Activated CD8-positive, alpha-beta T cell treated with anti-CD3 and anti-CD28 coated beads, Interleukin-2, amount 10 ng/mL, durations not matched to agents 7 days and 5 days (primary cell): ENCODE measurements around the gene AGMO. TPM values are rescaled to one million over a fixed set of nuclear protein-coding genes. Genes with fewer than 3 reads are reported as not detected.
"Not testable (repeated sequence)": the region's sequence is repeated elsewhere in the genome, so short reads cannot be mapped to it uniquely, and the experiment has no call there.

ENCODE experiments used
- ATAC-seq: fragments of 150-1000 bp; cut with Tn5 transposase; one replicate; pipeline ENCODE4 v1.10.0; 2021; ENCODE audit warnings: moderate library complexity
- CTCF ChIA-PET: fragments of 350-600 bp; sonication (Branson Sonifier 250); formaldehyde crosslinking; loops from one replicate; lab custom pipeline; 2021; ENCODE audit warnings: antibody characterized with exemption; lab: Charles Lee
- POLR2A ChIA-PET: fragments of 350-600 bp; sonication (Branson Sonifier 250); formaldehyde crosslinking; loops from one replicate; lab custom pipeline; 2021; ENCODE audit warnings: antibody characterized with exemption; lab: Charles Lee
- DNase-seq: peaks from one replicate; pipeline ENCODE4 v3.0.0-alpha.2; 2020
- H3K27ac Mint-ChIP-seq: one replicate; pipeline ENCODE4 v1.8.0; 2021; ENCODE audit warnings: mild to moderate bottlenecking, mixed read lengths
- H3K27me3 Mint-ChIP-seq: one replicate; pipeline ENCODE4 v1.8.0; 2021; ENCODE audit warnings: low read depth, mixed read lengths
- H3K36me3 Mint-ChIP-seq: one replicate; pipeline ENCODE4 v1.8.0; 2021; ENCODE audit warnings: low read depth, mixed read lengths
- H3K4me1 Mint-ChIP-seq: one replicate; pipeline ENCODE4 v1.8.0; 2021; ENCODE audit warnings: low read depth, mixed read lengths
- H3K4me3 Mint-ChIP-seq: one replicate; pipeline ENCODE4 v1.8.0; 2021; ENCODE audit warnings: mild to moderate bottlenecking, mixed read lengths
- H3K9me3 Mint-ChIP-seq: one replicate; pipeline ENCODE4 v1.8.0; 2022; ENCODE audit warnings: mixed read lengths; ENCODE audit not compliant: insufficient read depth
- total RNA-seq, 2 experiments: library from RNA; stranded (reverse); gene quantifications; one replicate each; pipeline ENCODE4 v1.2.3, GENCODE V29; 2021

Gene AGMO
- total RNA-seq, 2 experiments from 2014 or later: not detected

DNA sequence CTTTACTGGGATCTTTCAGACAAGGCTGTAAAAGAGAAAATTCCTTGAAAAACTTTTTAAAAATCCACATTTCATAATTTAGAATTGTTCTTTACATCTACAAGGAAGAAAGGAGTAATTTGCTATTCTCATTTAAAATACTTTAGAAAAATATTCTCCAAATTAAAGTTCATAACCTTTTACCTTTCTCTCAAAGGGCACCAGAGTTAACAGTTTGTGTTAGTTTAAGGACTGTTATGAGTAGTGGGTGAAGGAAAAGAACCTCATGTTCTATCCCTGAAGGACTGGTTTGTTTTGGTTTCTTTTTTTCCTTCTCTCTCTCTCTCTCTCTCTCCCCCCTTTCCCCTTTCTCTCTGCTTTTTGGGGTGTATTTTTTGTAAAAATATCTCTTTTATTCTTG lies 4.1 kb downstream of the AGMO start:
- CTCF ChIA-PET: no interaction called here
- Mint-ChIP-seq H3K9me3 (no peaks in the 10 kb centered on the region), H3K4me3 (no peak overlapping the region), H3K36me3 (no peaks in the 10 kb centered on the region), H3K27ac (no peak overlapping the region), H3K4me1 (no peaks in the 10 kb centered on the region), H3K27me3 (no peaks in the 10 kb centered on the region)
- ATAC-seq (no peak), DNase-seq (no peak)
- POLR2A ChIA-PET: no interaction called here

DNA sequence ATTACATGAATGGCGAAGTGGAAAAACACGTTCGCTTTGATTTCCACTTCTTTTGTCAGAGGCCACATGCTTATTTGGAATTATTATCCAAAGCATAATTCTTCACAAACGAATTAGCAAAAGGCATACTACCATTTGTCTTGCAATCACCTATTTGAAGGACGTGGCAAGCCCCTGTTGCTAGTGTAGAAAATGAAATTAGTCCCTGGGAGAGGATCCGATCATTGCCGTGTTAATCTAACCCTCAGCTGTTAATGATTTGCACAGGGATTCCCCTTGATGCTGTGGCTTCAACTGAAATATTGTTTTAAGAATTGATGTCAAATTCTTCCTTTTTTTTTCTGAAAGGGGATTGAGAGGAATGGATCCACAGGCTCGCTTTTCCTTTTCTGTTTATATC lies 4.6 kb downstream of the AGMO start:
- ChIA-PET POLR2A (no interaction called here), CTCF (no interaction called here)
- no peaks in the 10 kb centered on the region for H3K36me3 Mint-ChIP-seq
- H3K4me3 Mint-ChIP-seq: no peak overlapping the region
- DNase-seq (no peak), ATAC-seq (no peak)
- no peaks in the 10 kb centered on the region for H3K9me3 Mint-ChIP-seq
- no peaks in the 10 kb centered on the region for H3K4me1 Mint-ChIP-seq
- no peaks in the 10 kb centered on the region for H3K27me3 Mint-ChIP-seq
- no peak overlapping the region for H3K27ac Mint-ChIP-seq

DNA sequence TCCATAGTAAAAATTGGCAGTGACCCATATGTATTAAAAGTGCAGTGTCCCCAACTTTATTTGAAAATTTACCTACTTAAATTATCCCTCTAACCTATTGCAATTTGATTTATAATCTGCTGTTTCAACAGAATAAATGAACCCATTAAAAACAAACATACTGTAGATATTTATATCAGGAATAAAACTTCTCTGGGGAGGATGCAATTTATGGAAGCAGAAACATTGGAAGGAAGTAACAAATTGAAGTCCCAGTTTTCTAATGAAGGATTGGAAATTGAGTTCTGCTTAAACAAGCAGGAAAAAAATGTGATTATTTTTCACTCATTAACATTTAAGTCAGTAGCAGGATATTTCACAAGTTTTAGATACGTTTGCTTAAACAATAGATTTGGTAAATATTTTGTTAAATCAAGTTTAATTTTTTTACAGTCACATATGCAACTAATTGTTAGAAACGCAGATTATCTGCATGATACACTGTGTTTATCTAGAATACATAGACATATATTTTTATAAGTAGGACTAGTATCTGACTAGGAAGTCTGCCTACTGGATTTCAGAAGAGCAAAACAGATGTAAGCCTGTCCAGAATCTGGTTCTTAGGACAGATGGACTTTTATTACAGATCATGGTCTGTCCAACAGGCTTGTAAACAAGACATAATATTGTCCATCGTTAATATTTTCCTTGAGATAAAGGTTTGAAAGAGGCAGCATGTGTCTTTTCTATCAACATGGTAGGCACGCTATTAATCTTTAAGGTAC lies 5.3 kb downstream of the AGMO start:
- Mint-ChIP-seq H3K27me3 (no peaks in the 10 kb centered on the region), H3K27ac (no peak overlapping the region), H3K36me3 (no peaks in the 10 kb centered on the region), H3K9me3 (no peaks in the 10 kb centered on the region), H3K4me1 (no peaks in the 10 kb centered on the region), H3K4me3 (no peak overlapping the region)
- POLR2A ChIA-PET: no interaction called here
- CTCF ChIA-PET: no interaction called here
- ATAC-seq: no peak
- no peak for DNase-seq

DNA sequence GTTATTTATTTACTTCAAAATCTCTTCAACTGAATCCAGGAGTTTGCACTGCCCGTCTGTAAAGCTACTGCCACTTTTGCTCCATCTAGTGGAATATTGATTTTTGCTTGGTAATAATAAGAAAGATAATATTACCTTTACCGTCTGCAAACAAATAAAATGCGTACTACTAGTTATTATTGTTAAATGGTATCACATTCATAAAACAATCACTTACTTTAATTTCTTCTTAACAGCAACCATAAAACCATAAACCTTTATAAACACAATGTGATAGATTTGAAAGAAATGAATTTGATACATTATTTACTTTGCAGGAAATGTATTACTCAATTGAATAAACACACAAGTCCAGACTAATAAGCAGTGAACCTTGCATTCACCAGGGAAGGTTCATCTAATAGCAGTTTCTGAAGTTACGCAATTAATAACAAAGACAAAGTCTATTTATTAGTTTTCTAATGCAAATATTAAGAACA lies 6.4 kb downstream of the AGMO start:
- no peak overlapping the region for H3K27ac Mint-ChIP-seq
- DNase-seq: no peak
- no peak overlapping the region for H3K4me3 Mint-ChIP-seq
- H3K27me3 Mint-ChIP-seq: no peaks in the 10 kb centered on the region
- H3K4me1 Mint-ChIP-seq: no peaks in the 10 kb centered on the region
- no peak for ATAC-seq
- no peaks in the 10 kb centered on the region for H3K9me3 Mint-ChIP-seq
- no peaks in the 10 kb centered on the region for H3K36me3 Mint-ChIP-seq
- ChIA-PET CTCF (no interaction called here), POLR2A (no interaction called here)

DNA sequence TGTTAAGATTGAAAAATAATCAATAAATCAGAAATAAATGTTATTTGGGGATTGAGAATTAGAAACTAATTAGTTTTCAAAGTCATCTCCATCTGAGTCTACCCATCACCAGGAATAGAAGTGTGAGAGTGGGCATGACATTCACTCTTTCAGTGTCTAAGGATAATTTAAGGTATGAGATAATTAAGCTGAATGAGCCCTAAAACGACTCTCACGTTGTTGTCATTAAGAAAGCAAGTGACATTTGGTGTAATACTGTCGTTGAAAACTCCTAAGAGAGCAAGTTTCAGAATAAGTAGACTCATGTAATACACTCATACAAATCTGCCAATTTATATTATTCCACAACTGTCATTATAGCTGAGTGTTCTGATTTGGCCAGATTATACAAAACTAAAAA lies 7.1 kb downstream of the AGMO start:
- Mint-ChIP-seq H3K27ac (no peak overlapping the region), H3K27me3 (no peaks in the 10 kb centered on the region), H3K36me3 (no peaks in the 10 kb centered on the region), H3K4me3 (no peak overlapping the region), H3K9me3 (no peaks in the 10 kb centered on the region), H3K4me1 (no peaks in the 10 kb centered on the region)
- ATAC-seq (no peak), DNase-seq (no peak)
- POLR2A ChIA-PET: no interaction called here
- CTCF ChIA-PET: no interaction called here

DNA sequence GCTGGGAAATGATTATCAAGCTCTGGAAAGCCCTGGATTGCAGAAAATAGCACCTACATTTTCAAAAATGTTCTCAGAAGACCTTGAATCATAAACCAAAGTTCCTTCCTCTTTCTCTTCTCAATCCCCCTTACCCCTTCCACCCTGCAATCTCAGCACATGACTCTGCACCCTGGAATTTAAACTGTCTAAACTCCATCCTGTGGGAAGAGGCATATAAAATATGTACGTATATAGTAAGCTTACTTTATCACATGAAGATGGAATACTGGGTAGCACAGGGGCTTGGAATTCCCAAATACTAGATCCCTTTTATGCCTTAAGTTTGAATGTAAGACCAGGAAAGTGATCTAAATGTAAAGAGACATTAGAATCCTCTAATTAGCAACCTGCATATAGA lies 7.7 kb downstream of the AGMO start:
- DNase-seq (no peak), ATAC-seq (no peak)
- ChIA-PET POLR2A (no interaction called here), CTCF (no interaction called here)
- H3K27ac Mint-ChIP-seq: no peak overlapping the region
- H3K9me3 Mint-ChIP-seq: no peaks in the 10 kb centered on the region
- H3K27me3 Mint-ChIP-seq: no peaks in the 10 kb centered on the region
- no peaks in the 10 kb centered on the region for H3K4me1 Mint-ChIP-seq
- H3K36me3 Mint-ChIP-seq: no peaks in the 10 kb centered on the region
- no peak overlapping the region for H3K4me3 Mint-ChIP-seq

DNA sequence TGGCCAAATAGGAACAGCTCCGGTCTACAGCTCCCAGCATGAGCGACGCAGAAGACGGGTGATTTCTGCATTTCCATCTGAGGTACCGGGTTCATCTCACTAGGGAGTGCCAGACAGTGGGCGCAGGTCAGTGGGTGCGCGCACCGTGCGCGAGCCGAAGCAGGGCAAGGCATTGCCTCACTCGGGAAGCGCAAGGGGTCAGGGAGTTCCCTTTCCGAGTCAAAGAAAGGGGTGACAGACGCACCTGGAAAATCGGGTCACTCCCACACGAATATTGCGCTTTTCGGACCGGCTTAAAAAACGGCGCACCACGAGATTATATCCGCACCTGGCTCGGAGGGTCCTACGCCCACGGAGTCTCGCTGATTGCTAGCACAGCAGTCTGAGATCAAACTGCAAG lies 14.5 kb downstream of the AGMO start:
- POLR2A ChIA-PET, H3K27ac Mint-ChIP-seq, H3K36me3 Mint-ChIP-seq, DNase-seq, H3K9me3 Mint-ChIP-seq, H3K27me3 Mint-ChIP-seq, ATAC-seq, H3K4me1 Mint-ChIP-seq, H3K4me3 Mint-ChIP-seq, CTCF ChIA-PET: not testable (repeated sequence)

DNA sequence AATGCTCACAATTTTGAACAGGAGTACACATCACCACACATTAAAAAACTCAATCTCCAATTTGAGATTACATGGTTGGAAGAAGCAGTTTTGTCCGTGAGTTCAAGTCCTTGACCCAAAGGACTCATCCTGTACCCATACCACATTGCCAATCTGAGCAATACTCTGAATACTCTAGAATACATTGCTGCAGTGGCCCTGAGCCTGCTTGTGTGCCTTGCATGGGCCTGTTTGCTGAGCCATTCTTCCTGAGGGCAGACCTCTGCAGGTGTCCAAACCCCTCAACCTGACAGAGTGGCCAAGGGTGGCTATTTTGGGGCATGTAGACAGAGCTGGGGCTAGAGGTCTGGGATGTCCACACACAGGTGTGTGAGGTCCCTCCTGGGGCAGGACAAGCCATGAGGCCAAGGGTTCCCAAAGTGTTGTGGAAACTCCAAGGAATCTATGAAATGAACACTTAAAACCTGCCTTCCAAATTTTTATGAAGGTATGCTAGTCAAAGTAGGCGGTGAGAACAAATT lies 15.5 kb downstream of the AGMO start:
- DNase-seq (no peak), ATAC-seq (no peak)
- Mint-ChIP-seq H3K9me3 (peaks cover 8% of the 10 kb centered on the region), H3K4me3 (no peak overlapping the region), H3K27ac (no peak overlapping the region), H3K27me3 (no peaks in the 10 kb centered on the region), H3K36me3 (no peaks in the 10 kb centered on the region), H3K4me1 (no peaks in the 10 kb centered on the region)
- ChIA-PET POLR2A (no interaction called here), CTCF (no interaction called here)

DNA sequence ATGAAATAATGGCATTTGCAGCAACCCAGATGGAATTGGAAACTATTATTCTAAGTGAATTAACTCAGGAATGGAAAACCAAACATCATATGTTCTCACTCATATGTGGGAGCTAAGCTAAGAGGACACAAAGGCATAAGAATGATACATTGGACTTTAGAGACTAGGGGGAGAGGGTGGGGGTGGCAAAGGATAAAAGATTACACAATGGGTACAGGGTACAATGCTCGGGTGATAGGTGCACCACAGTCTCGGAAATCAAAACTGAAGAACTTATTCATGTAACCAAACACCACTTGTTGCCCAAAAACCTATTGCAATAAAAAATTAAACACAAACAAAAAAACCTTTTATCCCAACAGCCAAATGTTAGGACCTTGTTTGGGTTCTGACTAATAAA lies 17.8 kb downstream of the AGMO start:
- POLR2A ChIA-PET: no interaction called here
- H3K4me3 Mint-ChIP-seq: no peak overlapping the region
- CTCF ChIA-PET: no interaction called here

DNA sequence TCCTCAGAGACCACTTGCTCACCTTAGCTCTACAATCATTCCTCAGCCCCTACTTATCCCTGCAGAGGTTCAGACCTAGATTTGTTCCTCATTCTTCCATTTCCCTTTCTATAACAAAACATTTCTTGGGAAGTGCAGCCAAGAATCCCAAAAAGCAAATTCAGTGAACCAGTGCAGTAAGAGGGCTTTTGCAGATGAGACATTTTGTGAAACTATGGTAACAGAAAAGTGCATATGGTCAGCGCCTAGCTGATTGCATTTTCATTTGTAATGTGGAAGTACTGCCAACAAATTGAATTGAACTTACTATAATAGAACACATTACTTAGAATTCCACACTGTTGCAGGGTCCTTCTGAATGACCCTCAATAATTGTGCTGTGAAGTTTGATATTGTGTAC lies 18.6 kb downstream of the AGMO start:
- H3K27ac Mint-ChIP-seq: no peak overlapping the region
- H3K9me3 Mint-ChIP-seq: peaks cover 11% of the 10 kb centered on the region
- no peaks in the 10 kb centered on the region for H3K4me1 Mint-ChIP-seq
- ChIA-PET CTCF (no interaction called here), POLR2A (no interaction called here)
- H3K36me3 Mint-ChIP-seq: no peaks in the 10 kb centered on the region
- no peak for DNase-seq
- no peaks in the 10 kb centered on the region for H3K27me3 Mint-ChIP-seq
- ATAC-seq: no peak
- H3K4me3 Mint-ChIP-seq: no peak overlapping the region

More for the DNA sequence above, 17.8 kb downstream of the AGMO start:
- Mint-ChIP-seq H3K27me3 (no peaks in the 10 kb centered on the region), H3K4me1 (no peaks in the 10 kb centered on the region), H3K36me3 (no peaks in the 10 kb centered on the region), H3K27ac (no peak overlapping the region), H3K9me3 (peaks cover 11% of the 10 kb centered on the region)
- no peak for DNase-seq
- ATAC-seq: no peak

DNA sequence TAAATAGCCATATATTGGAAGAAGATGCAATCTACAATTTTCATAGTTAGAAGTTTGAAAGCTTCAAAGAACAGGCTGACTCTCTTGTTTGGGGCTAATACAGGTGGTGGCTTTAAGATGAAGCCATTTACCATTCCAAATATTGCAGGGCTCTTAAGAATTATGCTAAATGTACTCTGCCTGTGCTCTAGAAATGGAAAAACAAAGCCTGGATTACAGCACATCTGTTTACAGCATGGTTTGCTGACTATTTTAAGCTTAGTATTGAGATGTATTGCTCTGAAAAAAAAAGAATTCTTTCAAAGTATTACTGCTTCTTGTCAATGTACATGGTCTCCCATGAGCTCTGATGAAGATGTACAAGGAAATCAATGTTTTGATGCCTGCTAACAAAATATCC lies 34.2 kb downstream of the AGMO start:
- H3K9me3 Mint-ChIP-seq: peaks cover 5% of the 10 kb centered on the region
- ChIA-PET POLR2A (no interaction called here), CTCF (no interaction called here)
- DNase-seq (no peak), ATAC-seq (no peak)
- H3K27me3 Mint-ChIP-seq: no peaks in the 10 kb centered on the region
- H3K4me3 Mint-ChIP-seq: no peak overlapping the region
- no peaks in the 10 kb centered on the region for H3K36me3 Mint-ChIP-seq
- H3K27ac Mint-ChIP-seq: no peak overlapping the region
- no peaks in the 10 kb centered on the region for H3K4me1 Mint-ChIP-seq

DNA sequence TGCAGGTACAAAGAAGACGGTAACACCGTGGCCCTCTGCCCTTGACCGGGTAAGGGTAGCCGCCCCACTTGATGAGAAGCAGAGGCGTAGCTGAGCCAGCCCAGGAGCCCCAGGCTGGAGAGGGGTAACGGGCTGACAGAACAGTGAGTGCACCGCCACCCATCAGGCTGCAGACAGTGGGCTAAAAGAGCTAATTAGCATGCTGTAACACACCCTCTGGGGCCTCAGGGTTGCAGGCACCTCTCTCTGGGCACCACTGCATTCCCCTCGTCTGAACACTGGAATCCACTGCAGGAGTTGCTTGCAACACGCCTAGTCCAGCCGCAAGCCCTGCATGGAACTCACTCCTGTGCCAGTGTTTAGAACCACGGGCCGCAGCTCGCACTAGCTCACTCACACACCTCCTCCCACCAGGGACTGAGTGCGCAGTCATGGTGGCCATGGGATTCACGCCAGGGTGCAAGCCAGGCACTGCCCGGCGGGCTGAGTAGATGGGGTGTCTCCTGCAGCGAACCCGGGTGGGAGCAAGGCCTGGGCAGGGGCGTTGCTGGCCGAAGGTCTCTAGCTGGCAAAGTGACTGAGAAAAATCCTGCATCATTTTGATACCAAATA lies 36.1 kb downstream of the AGMO start:
- Mint-ChIP-seq H3K27me3 (no peaks in the 10 kb centered on the region), H3K27ac (no peak overlapping the region), H3K4me1 (no peaks in the 10 kb centered on the region), H3K9me3 (peaks cover 6% of the 10 kb centered on the region), H3K4me3 (no peak overlapping the region), H3K36me3 (no peaks in the 10 kb centered on the region)
- ATAC-seq (no peak), DNase-seq (no peak)
- ChIA-PET CTCF (no interaction called here), POLR2A (no interaction called here)
